ENCODE measurements around the gene PHF2.
"Not testable (repeated sequence)": the region's sequence is repeated elsewhere in the genome, so short reads cannot be mapped to it uniquely, and the experiment has no call there.

DNA sequence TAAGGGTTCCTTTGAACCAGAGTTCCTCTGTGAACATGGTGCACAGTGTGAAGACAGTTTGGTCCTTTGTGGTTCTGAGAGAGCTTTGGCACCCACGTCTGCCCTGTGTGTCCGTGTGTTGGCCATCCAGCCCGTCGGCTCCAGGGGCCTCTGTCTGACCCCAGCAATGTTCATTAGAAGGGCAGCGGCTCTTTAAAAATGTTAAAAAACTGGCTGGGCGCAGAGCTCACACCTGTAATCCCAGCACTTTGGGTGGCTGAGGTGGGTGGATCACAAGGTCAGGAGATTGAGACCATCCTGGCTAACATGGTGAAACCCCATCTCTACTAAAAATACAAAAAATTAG, 90.0 kb downstream of the PHF2 start:
- TF ChIP-seq, protein P1, sequence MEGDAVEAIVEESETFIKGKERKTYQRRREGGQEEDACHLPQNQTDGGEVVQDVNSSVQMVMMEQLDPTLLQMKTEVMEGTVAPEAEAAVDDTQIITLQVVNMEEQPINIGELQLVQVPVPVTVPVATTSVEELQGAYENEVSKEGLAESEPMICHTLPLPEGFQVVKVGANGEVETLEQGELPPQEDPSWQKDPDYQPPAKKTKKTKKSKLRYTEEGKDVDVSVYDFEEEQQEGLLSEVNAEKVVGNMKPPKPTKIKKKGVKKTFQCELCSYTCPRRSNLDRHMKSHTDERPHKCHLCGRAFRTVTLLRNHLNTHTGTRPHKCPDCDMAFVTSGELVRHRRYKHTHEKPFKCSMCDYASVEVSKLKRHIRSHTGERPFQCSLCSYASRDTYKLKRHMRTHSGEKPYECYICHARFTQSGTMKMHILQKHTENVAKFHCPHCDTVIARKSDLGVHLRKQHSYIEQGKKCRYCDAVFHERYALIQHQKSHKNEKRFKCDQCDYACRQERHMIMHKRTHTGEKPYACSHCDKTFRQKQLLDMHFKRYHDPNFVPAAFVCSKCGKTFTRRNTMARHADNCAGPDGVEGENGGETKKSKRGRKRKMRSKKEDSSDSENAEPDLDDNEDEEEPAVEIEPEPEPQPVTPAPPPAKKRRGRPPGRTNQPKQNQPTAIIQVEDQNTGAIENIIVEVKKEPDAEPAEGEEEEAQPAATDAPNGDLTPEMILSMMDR (IDR thresholded peaks at IDR 0.05), result not testable (repeated sequence)
- TF ChIP-seq POLR2AphosphoS5, POLR2A (IDR thresholded peaks at IDR 0.05): not testable (repeated sequence)
